ENCODE results near the gene PPP3CB. TPM values are rescaled to one million over a fixed set of nuclear protein-coding genes. Genes with fewer than 3 reads are reported as not detected.

The PPP3CB gene
- polyA plus RNA-seq, 4 donors: 21.3 to 43.7 (median 24.9) TPM

DNA sequence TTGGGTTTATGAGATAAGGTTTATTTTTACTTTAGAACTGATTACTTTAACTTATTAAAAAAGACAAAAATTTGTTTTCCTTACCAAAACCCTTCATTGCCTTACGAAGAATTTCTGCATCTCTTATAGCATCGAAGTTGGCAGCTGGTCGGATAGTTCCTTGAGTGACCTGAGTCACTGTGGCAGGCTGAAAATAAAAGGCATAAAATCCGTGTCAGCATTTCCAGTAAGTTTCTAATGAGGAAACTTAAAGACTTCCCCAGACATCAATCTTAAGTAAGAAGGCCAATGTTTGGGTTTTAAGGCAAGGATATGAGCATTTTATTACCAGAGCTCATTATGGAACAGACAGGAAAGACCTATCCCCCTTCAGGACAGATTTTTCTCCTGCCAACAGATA is 107.6 kb downstream of the PPP3CB start:
- H3K4me1 ChIP-seq (ENCODE audit: control insufficient read depth in 3 of 3, insufficient read depth in 2 of 3, low read depth in 1 of 3, low read length in 2 of 3): no peaks in the 10 kb centered on the region
- H3K27ac ChIP-seq (ENCODE audit: low read depth in 1 of 3, low read length in 2 of 3): no peak overlapping the region
- 92 to 94% (median 94%) methylated on average over 4 of the region's 4 CpGs for WGBS, 3 donors
- no peak for FAIRE-seq
- DNase-seq: no peak
- H3K27me3 ChIP-seq (ENCODE audit: control insufficient read depth in 3 of 3, insufficient read depth in 3 of 3, low read length in 3 of 3): no peaks in the 10 kb centered on the region
- peaks cover 15 to 40% (median 15%) of the 10 kb centered on the region in 3 donors for H3K36me3 ChIP-seq (ENCODE audit: control insufficient read depth in 3 of 3, insufficient read depth in 2 of 3, low read depth in 1 of 3, low read length in 3 of 3)
- H3K9me3 ChIP-seq (ENCODE audit: control insufficient read depth in 2 of 2, insufficient read depth in 1 of 2, low read depth in 1 of 2, low read length in 1 of 2): no peaks in the 10 kb centered on the region
- no peak overlapping the region for H3K4me3 ChIP-seq (ENCODE audit: low read depth in 1 of 3, low read length in 3 of 3)

DNA sequence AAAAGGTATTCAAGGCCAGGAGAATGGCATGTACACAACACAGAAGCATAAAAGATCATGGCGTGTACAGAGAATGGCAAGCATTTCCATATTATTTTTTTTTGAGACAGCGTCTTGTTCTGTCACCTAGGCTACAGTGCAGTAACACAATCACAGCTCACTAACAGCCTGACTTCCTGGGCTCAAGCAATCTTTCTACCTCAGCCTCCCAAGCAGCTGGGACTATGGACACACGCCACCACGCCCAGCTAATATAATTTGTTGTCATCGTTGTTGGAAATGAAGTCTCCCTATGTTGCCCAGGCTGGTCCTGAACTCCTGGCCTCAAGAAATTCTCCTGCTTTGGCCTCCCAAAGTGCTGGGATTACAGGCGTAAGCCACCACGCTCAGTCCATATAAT is 109.2 kb downstream of the PPP3CB start:
- FAIRE-seq (no peak), DNase-seq (peak in 1 of 2 donors; percentile 2)
- H3K27me3 ChIP-seq (ENCODE audit: control insufficient read depth in 3 of 3, insufficient read depth in 3 of 3, low read length in 3 of 3): no peaks in the 10 kb centered on the region
- H3K4me1 ChIP-seq (ENCODE audit: control insufficient read depth in 3 of 3, insufficient read depth in 2 of 3, low read depth in 1 of 3, low read length in 2 of 3): no peaks in the 10 kb centered on the region
- no peaks in the 10 kb centered on the region for H3K9me3 ChIP-seq (ENCODE audit: control insufficient read depth in 2 of 2, insufficient read depth in 1 of 2, low read depth in 1 of 2, low read length in 1 of 2)
- WGBS, 3 donors: 91 to 94% (median 94%) methylated on average over 7 of the region's 7 CpGs
- no peak overlapping the region for H3K27ac ChIP-seq (ENCODE audit: low read depth in 1 of 3, low read length in 2 of 3)
- peaks cover 15 to 47% (median 15%) of the 10 kb centered on the region in 3 donors for H3K36me3 ChIP-seq (ENCODE audit: control insufficient read depth in 3 of 3, insufficient read depth in 2 of 3, low read depth in 1 of 3, low read length in 3 of 3)
- no peak overlapping the region for H3K4me3 ChIP-seq (ENCODE audit: low read depth in 1 of 3, low read length in 3 of 3)

Other genes starting within 250 kb of the PPP3CB start
- gene DNAJC9, start 248.8 kb downstream of the PPP3CB start, polyA plus RNA-seq: 10 to 100 TPM; 11.4 to 24.0 (median 17.1) TPM
- 10 to 100 TPM; 57.0 to 85.6 (median 75.6) TPM for gene MRPS16, start 243.4 kb downstream of the PPP3CB start, polyA plus RNA-seq
- gene CFAP70, start 137.2 kb downstream of the PPP3CB start, polyA plus RNA-seq: 1 to 10 TPM in 1 of 4 donors, under 1 TPM in 2, not detected in 1; 0.45 to 6.7 (median 0.45) TPM
- gene ANXA7, start 82.0 kb downstream of the PPP3CB start, polyA plus RNA-seq: 10 to 100 TPM; 44.3 to 64.8 (median 55.7) TPM
- 1 to 10 TPM in 3 of 4 donors, under 1 TPM in 1; 0.91 to 3.1 (median 1.7) TPM for gene MSS51, start 62.5 kb downstream of the PPP3CB start, polyA plus RNA-seq
- 10 to 100 TPM in 1 of 4 donors, 1 to 10 TPM in 3; 2.4 to 44.8 (median 9.3) TPM for gene USP54, start 95.3 kb upstream of the PPP3CB start, polyA plus RNA-seq
- gene MYOZ1, start 145.4 kb upstream of the PPP3CB start, polyA plus RNA-seq: 1 to 10 TPM in 1 of 4 donors, under 1 TPM in 3; 0.37 to 2.0 (median 0.49) TPM
- gene SYNPO2L, start 160.0 kb upstream of the PPP3CB start, polyA plus RNA-seq: 1 to 10 TPM in 1 of 4 donors, under 1 TPM in 2, not detected in 1; 0.04 to 1.6 (median 0.59) TPM
- 10 to 100 TPM in 2 of 4 donors, 1 to 10 TPM in 2; 4.3 to 15.8 (median 10.3) TPM for gene AGAP5, start 202.1 kb upstream of the PPP3CB start, polyA plus RNA-seq
- 10 to 100 TPM; 35.3 to 64.3 (median 38.6) TPM for gene SEC24C, start 248.3 kb upstream of the PPP3CB start, polyA plus RNA-seq